ENCODE measurements around the gene ABRACL. TPM values are rescaled to one million over a fixed set of nuclear protein-coding genes. Genes with fewer than 3 reads are reported as not detected.

ABRACL gene
- total and polyA plus RNA-seq, 2 experiments from 2014 or later, result 12.9 to 38.7 TPM

- no peaks in the 10 kb centered on the region; the same call in 1 of the 2 replicates for H3K9me2 ChIP-seq (ENCODE audit: insufficient read depth)
- no peaks in the 10 kb centered on the region for H3K9me3 ChIP-seq (ENCODE audit: low read depth)
- H3K9ac ChIP-seq, result no peak overlapping the region
- H3K27ac ChIP-seq, result no peak overlapping the region
- no peaks in the 10 kb centered on the region for H3K36me3 ChIP-seq (ENCODE audit: low read depth)
- H3K4me1 ChIP-seq (ENCODE audit: insufficient read depth), result peaks cover 12% of the 10 kb centered on the region
- H3K27me3 ChIP-seq (replicated peaks; ENCODE audit: insufficient read depth), result no peaks in the 10 kb centered on the region
- no peaks in the 10 kb centered on the region for H3K79me2 ChIP-seq (ENCODE audit: insufficient read depth)
- peak; percentile 70 for DNase-seq
- H3K4me3 ChIP-seq, result no peak overlapping the region
- WGBS, 2 experiments (ENCODE audit: low coverage in 1 of 2, low lambda C conversion rate in 2 of 2, missing lambda C conversion rate in 2 of 2), result 4 to 7% methylated on average over 1 of the region's 1 CpG
- no peaks in the 10 kb centered on the region for H4K20me1 ChIP-seq (ENCODE audit: insufficient read depth)
- no peak overlapping the region for H2AFZ ChIP-seq
- TF ChIP-seq EZH2 (IDR thresholded peaks at IDR 0.05; ENCODE audit: insufficient read depth, poor library complexity, severe bottlenecking) (no peak), EZH2phosphoT487 (IDR thresholded peaks at IDR 0.05; ENCODE audit: insufficient read depth, low read depth) (no peak)
- no peaks in the 10 kb centered on the region for H3F3A ChIP-seq (ENCODE audit: insufficient read depth)
- in situ Hi-C loops (cut with MboI), result no loop called here
- no peak overlapping the region for H3K4me2 ChIP-seq (ENCODE audit: unreplicated experiment)
These were observed 51.8 kb downstream of the ABRACL start for GRCh38 chr6:139080255-139080920.

- H3K27ac ChIP-seq, result no peak overlapping the region
- no peak for TF ChIP-seq EZH2phosphoT487 (IDR thresholded peaks at IDR 0.05; ENCODE audit: insufficient read depth, low read depth)
- no peak for TF ChIP-seq EZH2 (IDR thresholded peaks at IDR 0.05; ENCODE audit: insufficient read depth, poor library complexity, severe bottlenecking)
- H3F3A ChIP-seq (ENCODE audit: insufficient read depth), result no peaks in the 10 kb centered on the region
- no peak overlapping the region for H3K4me2 ChIP-seq (ENCODE audit: unreplicated experiment)
- H3K79me2 ChIP-seq (ENCODE audit: insufficient read depth), result no peaks in the 10 kb centered on the region
- H3K36me3 ChIP-seq (ENCODE audit: low read depth), result no peaks in the 10 kb centered on the region
- in situ Hi-C loops (cut with MboI), result no loop called here
- H2AFZ ChIP-seq, result no peak overlapping the region
- no peak overlapping the region for H3K9ac ChIP-seq
- H3K27me3 ChIP-seq (replicated peaks; ENCODE audit: insufficient read depth), result no peaks in the 10 kb centered on the region
- DNase-seq, result peak; percentile 17
- no peak overlapping the region for H3K4me3 ChIP-seq
- peaks cover 12% of the 10 kb centered on the region for H3K4me1 ChIP-seq (ENCODE audit: insufficient read depth)
- 49 to 50% methylated on average over 4 of the region's 4 CpGs for WGBS, 2 experiments (ENCODE audit: low coverage in 1 of 2, low lambda C conversion rate in 2 of 2, missing lambda C conversion rate in 2 of 2)
- no peaks in the 10 kb centered on the region for H4K20me1 ChIP-seq (ENCODE audit: insufficient read depth)
- H3K9me2 ChIP-seq (ENCODE audit: insufficient read depth), result no peaks in the 10 kb centered on the region
- H3K9me3 ChIP-seq (ENCODE audit: low read depth), result no peaks in the 10 kb centered on the region
These were observed 52.9 kb downstream of the ABRACL start for GRCh38 chr6:139081471-139081870.

- in situ Hi-C loops (cut with MboI), result no loop called here
- no peak overlapping the region for H2AFZ ChIP-seq
- H3F3A ChIP-seq (ENCODE audit: insufficient read depth), result no peaks in the 10 kb centered on the region
- H3K9me3 ChIP-seq (ENCODE audit: low read depth), result no peaks in the 10 kb centered on the region
- H3K4me1 ChIP-seq (ENCODE audit: insufficient read depth), result peaks cover 12% of the 10 kb centered on the region
- no peak overlapping the region for H3K27ac ChIP-seq
- H3K9ac ChIP-seq, result no peak overlapping the region
- no peaks in the 10 kb centered on the region for H3K79me2 ChIP-seq (ENCODE audit: insufficient read depth)
- 94 to 95% methylated on average over 5 of the region's 5 CpGs for WGBS, 2 experiments (ENCODE audit: low coverage in 1 of 2, low lambda C conversion rate in 2 of 2, missing lambda C conversion rate in 2 of 2)
- H4K20me1 ChIP-seq (ENCODE audit: insufficient read depth), result no peaks in the 10 kb centered on the region
- H3K9me2 ChIP-seq (ENCODE audit: insufficient read depth), result no peaks in the 10 kb centered on the region
- TF ChIP-seq EZH2phosphoT487 (IDR thresholded peaks at IDR 0.05; ENCODE audit: insufficient read depth, low read depth) (no peak), EZH2 (IDR thresholded peaks at IDR 0.05; ENCODE audit: insufficient read depth, poor library complexity, severe bottlenecking) (no peak)
- no peak overlapping the region for H3K4me3 ChIP-seq
- no peaks in the 10 kb centered on the region for H3K27me3 ChIP-seq (replicated peaks; ENCODE audit: insufficient read depth)
- no peak overlapping the region for H3K4me2 ChIP-seq (ENCODE audit: unreplicated experiment)
- DNase-seq, result no peak
- H3K36me3 ChIP-seq (ENCODE audit: low read depth), result no peaks in the 10 kb centered on the region
These were observed 53.8 kb downstream of the ABRACL start for GRCh38 chr6:139082370-139082769.

GRCh38 chr6:139091826-139092225, 63.3 kb downstream of the ABRACL start:
- no peaks in the 10 kb centered on the region for H3K9me2 ChIP-seq (ENCODE audit: insufficient read depth)
- H3K9me3 ChIP-seq (ENCODE audit: low read depth), result no peaks in the 10 kb centered on the region
- H2AFZ ChIP-seq, result no peak overlapping the region
- no peak for DNase-seq
- H3K4me2 ChIP-seq (ENCODE audit: unreplicated experiment), result no peak overlapping the region
- H3K4me3 ChIP-seq, result no peak overlapping the region
- no peaks in the 10 kb centered on the region for H3K79me2 ChIP-seq (ENCODE audit: insufficient read depth)
- H4K20me1 ChIP-seq (ENCODE audit: insufficient read depth), result no peaks in the 10 kb centered on the region
- no peaks in the 10 kb centered on the region for H3K27me3 ChIP-seq (replicated peaks; ENCODE audit: insufficient read depth)
- no peaks in the 10 kb centered on the region for H3K4me1 ChIP-seq (ENCODE audit: insufficient read depth)
- no peak overlapping the region for H3K9ac ChIP-seq
- in situ Hi-C loops (cut with MboI), result no loop called here
- H3F3A ChIP-seq (ENCODE audit: insufficient read depth), result no peaks in the 10 kb centered on the region
- TF ChIP-seq EZH2 (IDR thresholded peaks at IDR 0.05; ENCODE audit: insufficient read depth, poor library complexity, severe bottlenecking) (no peak), EZH2phosphoT487 (IDR thresholded peaks at IDR 0.05; ENCODE audit: insufficient read depth, low read depth) (no peak)
- WGBS, 2 experiments (ENCODE audit: low coverage in 1 of 2, low lambda C conversion rate in 2 of 2, missing lambda C conversion rate in 2 of 2), result 23 to 26% methylated on average over 1 of the region's 1 CpG
- no peak overlapping the region for H3K27ac ChIP-seq
- H3K36me3 ChIP-seq (ENCODE audit: low read depth), result no peaks in the 10 kb centered on the region

Other genes with a start within 250 kb of the ABRACL start
- not detected in 2 replicates for gene ECT2L, start 232.7 kb upstream of the ABRACL start, total RNA-seq (2014; rRNA removed; shearing (Covaris generic))
- not detected in 2 replicates for gene ECT2L, start 232.7 kb upstream of the ABRACL start, polyA plus RNA-seq (2016; fragmentation: Nextera tagmentation; extraction: Ambion mirVana)
- 21.1 and 24.4 TPM in 2 replicates for gene REPS1, start 40.5 kb upstream of the ABRACL start, total RNA-seq (2014; rRNA removed; shearing (Covaris generic))
- 12.4 and 13.1 TPM in 2 replicates for gene REPS1, start 40.5 kb upstream of the ABRACL start, polyA plus RNA-seq (2016; fragmentation: Nextera tagmentation; extraction: Ambion mirVana)
- 17.2 and 22.5 TPM in 2 replicates for gene HECA, start 106.3 kb downstream of the ABRACL start, total RNA-seq (2014; rRNA removed; shearing (Covaris generic))
- gene HECA, start 106.3 kb downstream of the ABRACL start, polyA plus RNA-seq (2016; fragmentation: Nextera tagmentation; extraction: Ambion mirVana), result 2.7 and 2.9 TPM in 2 replicates

Data from GM23248 (cell line).